Activated naive CD4-positive, alpha-beta T cell treated with anti-CD3 and anti-CD28 coated beads, Interleukin-2, amount 10 ng/mL, durations not matched to agents 7 days and 5 days (primary cell): ENCODE results near the gene EFR3B.

Source experiments
- CTCF ChIA-PET: fragments of 350-600 bp; sonication (Branson Sonifier 250); formaldehyde crosslinking; loops from one replicate; lab custom pipeline; 2021; ENCODE audit warnings: antibody characterized with exemption; lab: Charles Lee
- DNase-seq: peaks from one replicate; pipeline ENCODE4 v3.0.0-alpha.2; 2020
- H3K27ac Mint-ChIP-seq: one replicate; pipeline ENCODE4 v1.8.0; 2021; ENCODE audit warnings: mild to moderate bottlenecking, moderate library complexity, mixed read lengths
- H3K27me3 Mint-ChIP-seq: one replicate; pipeline ENCODE4 v1.8.0; 2021; ENCODE audit warnings: mild to moderate bottlenecking, mixed read lengths
- H3K36me3 Mint-ChIP-seq: one replicate; pipeline ENCODE4 v1.8.0; 2021; ENCODE audit warnings: mixed read lengths
- H3K4me1 Mint-ChIP-seq: one replicate; pipeline ENCODE4 v1.8.0; 2021; ENCODE audit warnings: mixed read lengths
- H3K4me3 Mint-ChIP-seq: one replicate; pipeline ENCODE4 v1.8.0; 2021; ENCODE audit warnings: mild to moderate bottlenecking, moderate library complexity, mixed read lengths
- H3K9me3 Mint-ChIP-seq: one replicate; pipeline ENCODE4 v1.8.0; 2021; ENCODE audit warnings: mixed read lengths

EFR3B gene

DNA sequence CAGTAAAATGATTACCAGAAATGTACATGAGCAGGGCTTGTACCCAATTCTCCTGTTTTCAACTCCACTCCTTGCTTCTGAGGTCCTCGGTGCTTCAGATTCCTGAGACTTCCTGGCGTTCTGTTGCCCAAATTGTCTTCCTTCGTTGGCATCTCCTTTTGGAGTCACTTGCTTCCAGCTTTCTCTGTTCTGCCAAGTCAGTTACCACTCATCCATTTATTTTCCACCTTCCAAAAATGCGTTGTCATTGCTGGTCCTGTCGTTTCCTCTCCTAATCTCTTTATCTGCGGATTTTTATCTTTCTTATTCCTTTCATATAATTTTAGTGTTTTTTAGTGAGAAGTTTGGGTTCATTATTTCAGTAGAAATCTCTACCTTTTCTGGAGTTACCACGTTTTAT is 18.5 kb upstream of the EFR3B start:
- CTCF ChIA-PET = no interaction called here
- H3K27ac Mint-ChIP-seq = no peak overlapping the region
- H3K27me3 Mint-ChIP-seq = peaks cover 18% of the 10 kb centered on the region
- no peaks in the 10 kb centered on the region for H3K36me3 Mint-ChIP-seq
- no peak overlapping the region for H3K4me3 Mint-ChIP-seq
- DNase-seq = no peak
- H3K4me1 Mint-ChIP-seq = no peaks in the 10 kb centered on the region
- H3K9me3 Mint-ChIP-seq = no peaks in the 10 kb centered on the region

GRCh38 chr2:25025229-25026007 is 16.5 kb upstream of the EFR3B start:
- no peak overlapping the region for H3K27ac Mint-ChIP-seq
- H3K4me3 Mint-ChIP-seq = no peak overlapping the region
- H3K36me3 Mint-ChIP-seq = no peaks in the 10 kb centered on the region
- no peak for DNase-seq
- peaks cover 18% of the 10 kb centered on the region for H3K27me3 Mint-ChIP-seq
- no peaks in the 10 kb centered on the region for H3K9me3 Mint-ChIP-seq
- CTCF ChIA-PET = interaction anchor here (0.6 kb wide), 1 partner anchor 16 kb away, joined by 4 read pairs; no protein-coding TSS in a partner anchor
- no peaks in the 10 kb centered on the region for H3K4me1 Mint-ChIP-seq

DNA sequence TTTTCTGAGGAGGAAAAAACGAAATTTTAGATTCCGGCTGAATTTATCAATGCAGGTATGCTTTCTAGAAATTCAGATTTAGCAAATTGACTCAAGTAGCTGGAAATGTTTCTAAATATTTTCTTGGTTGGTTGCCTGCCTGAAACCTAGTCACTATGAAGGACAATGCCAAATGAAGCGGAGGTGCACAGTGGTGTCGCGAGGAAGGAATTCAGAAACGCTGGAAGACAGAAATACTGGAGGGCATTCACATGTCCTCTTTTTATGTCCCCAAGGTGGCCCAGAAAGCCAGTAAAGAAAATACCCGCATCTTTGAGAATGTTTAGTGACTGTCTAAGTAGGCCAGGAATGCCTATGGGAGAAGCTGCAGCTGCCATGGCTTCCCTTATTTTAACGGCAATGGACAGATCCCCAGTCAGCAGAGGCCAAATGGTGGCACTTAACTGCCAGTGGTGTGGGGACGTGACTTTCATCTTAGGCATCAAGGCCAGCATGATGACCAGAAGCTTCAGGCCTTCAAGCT is 15.8 kb upstream of the EFR3B start:
- Mint-ChIP-seq H3K36me3 (no peaks in the 10 kb centered on the region), H3K4me3 (no peak overlapping the region), H3K27me3 (peaks cover 18% of the 10 kb centered on the region), H3K9me3 (no peaks in the 10 kb centered on the region), H3K4me1 (no peaks in the 10 kb centered on the region), H3K27ac (no peak overlapping the region)
- DNase-seq = no peak
- CTCF ChIA-PET = no interaction called here

DNA sequence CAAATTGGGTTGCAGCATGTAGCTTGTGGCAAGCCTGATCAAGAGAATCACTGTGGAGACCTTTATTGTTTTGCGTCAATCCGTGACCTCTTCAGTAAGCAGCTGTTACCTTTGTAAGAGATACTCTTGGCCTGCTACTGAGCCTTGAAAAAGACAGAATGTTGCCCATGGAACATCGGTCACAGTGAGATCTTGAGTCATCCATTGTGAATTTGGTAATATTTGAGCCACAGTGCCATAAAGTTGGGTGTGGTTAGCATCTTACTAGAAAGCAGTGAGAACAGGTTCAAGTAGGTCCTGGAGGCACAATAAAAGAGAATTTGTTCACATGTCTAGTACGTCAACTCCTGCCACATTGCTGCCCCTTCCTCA is 12.7 kb upstream of the EFR3B start:
- CTCF ChIA-PET = interaction anchor here (1.0 kb wide), 1 partner anchor 63 kb away, joined by 3 read pairs; no protein-coding TSS in a partner anchor
- H3K9me3 Mint-ChIP-seq = no peaks in the 10 kb centered on the region
- no peaks in the 10 kb centered on the region for H3K4me1 Mint-ChIP-seq
- H3K27ac Mint-ChIP-seq = no peak overlapping the region
- no peak overlapping the region for H3K4me3 Mint-ChIP-seq
- H3K36me3 Mint-ChIP-seq = no peaks in the 10 kb centered on the region
- no peak for DNase-seq
- peaks cover 8% of the 10 kb centered on the region for H3K27me3 Mint-ChIP-seq

- Mint-ChIP-seq H3K4me1 (no peaks in the 10 kb centered on the region), H3K27ac (no peak overlapping the region), H3K9me3 (no peaks in the 10 kb centered on the region), H3K27me3 (peaks cover 8% of the 10 kb centered on the region), H3K4me3 (no peak overlapping the region), H3K36me3 (no peaks in the 10 kb centered on the region)
- CTCF ChIA-PET = no interaction called here
- no peak for DNase-seq
Observed at GRCh38 chr2:25030702-25031101, 11.2 kb upstream of the EFR3B start.

- no peaks in the 10 kb centered on the region for H3K4me1 Mint-ChIP-seq
- no peaks in the 10 kb centered on the region for H3K36me3 Mint-ChIP-seq
- H3K27ac Mint-ChIP-seq = no peak overlapping the region
- H3K9me3 Mint-ChIP-seq = no peaks in the 10 kb centered on the region
- no peak overlapping the region for H3K4me3 Mint-ChIP-seq
- peaks cover 16% of the 10 kb centered on the region for H3K27me3 Mint-ChIP-seq
- CTCF ChIA-PET = no interaction called here
- DNase-seq = no peak
Observed at GRCh38 chr2:25032094-25032493, 9.8 kb upstream of the EFR3B start.

DNA sequence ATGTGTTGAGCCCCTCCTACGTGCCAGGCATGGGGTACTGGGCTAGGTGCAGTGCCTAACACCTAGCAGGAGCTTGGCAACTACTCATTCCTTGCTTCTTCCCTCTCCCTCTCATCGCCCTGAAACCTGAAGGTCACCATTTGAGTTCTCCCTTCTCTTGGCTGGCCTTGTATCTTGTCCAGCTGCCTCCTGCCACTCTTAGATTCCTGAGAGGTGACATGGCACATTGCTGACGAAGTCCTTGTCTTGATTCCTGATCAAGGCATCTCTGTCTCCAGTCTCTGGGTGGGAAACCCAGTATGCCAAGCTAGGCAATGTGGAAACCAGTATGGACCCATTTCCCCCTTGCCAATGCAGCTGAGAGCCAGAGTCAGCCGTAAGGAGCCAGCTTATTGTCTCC is 9.0 kb upstream of the EFR3B start:
- CTCF ChIA-PET = no interaction called here
- DNase-seq = no peak
- Mint-ChIP-seq H3K9me3 (no peaks in the 10 kb centered on the region), H3K27me3 (peaks cover 16% of the 10 kb centered on the region), H3K27ac (no peak overlapping the region), H3K4me1 (peaks cover 2% of the 10 kb centered on the region), H3K36me3 (no peaks in the 10 kb centered on the region), H3K4me3 (no peak overlapping the region)

DNA sequence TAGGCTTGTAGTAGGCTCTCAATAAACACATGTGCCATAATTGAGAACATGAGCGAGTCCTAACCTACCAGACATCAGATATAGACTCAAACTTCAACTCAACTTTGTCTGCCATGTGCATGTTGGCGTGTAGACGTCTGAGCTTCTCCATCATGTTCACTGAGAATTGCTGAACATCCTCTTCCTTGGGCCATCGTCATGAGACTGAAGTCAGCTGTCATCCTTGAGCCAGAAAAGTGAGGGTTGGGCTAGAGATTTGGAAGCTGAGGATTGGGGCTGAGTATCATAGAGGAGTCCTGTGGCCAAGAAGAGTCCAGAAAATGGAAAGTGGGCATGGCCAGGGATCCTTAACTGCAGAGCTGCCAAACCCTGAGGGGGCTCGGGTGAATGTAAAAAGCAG is 7.8 kb upstream of the EFR3B start:
- no peaks in the 10 kb centered on the region for H3K9me3 Mint-ChIP-seq
- CTCF ChIA-PET = no interaction called here
- H3K4me3 Mint-ChIP-seq = no peak overlapping the region
- no peak overlapping the region for H3K27ac Mint-ChIP-seq
- no peaks in the 10 kb centered on the region for H3K36me3 Mint-ChIP-seq
- peaks cover 23% of the 10 kb centered on the region for H3K27me3 Mint-ChIP-seq
- DNase-seq = no peak
- H3K4me1 Mint-ChIP-seq = peaks cover 2% of the 10 kb centered on the region

GRCh38 chr2:25035537-25036220 is 6.2 kb upstream of the EFR3B start:
- CTCF ChIA-PET = no interaction called here
- Mint-ChIP-seq H3K9me3 (no peaks in the 10 kb centered on the region), H3K27me3 (peaks cover 31% of the 10 kb centered on the region), H3K4me3 (no peak overlapping the region), H3K4me1 (peaks cover 6% of the 10 kb centered on the region), H3K36me3 (no peaks in the 10 kb centered on the region), H3K27ac (no peak overlapping the region)
- DNase-seq = no peak

DNA sequence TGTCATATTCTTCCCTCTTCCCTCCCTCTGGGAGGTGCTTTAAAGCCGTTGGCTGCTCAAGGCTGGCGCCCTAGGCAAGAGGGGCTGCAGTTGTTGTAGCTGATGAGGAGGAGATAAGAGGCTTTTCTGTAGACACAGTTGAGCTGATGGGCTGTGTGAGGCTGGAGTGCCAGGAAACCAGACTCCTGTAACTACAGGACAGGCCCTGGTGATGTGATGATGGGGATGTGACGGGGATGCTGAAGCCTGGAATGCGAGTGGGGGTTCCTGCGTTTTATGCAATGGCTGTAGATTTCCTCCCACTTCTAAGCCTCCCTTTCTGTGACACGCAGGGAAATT is 5.7 kb upstream of the EFR3B start:
- no peak overlapping the region for H3K27ac Mint-ChIP-seq
- CTCF ChIA-PET = no interaction called here
- no peak overlapping the region for H3K4me3 Mint-ChIP-seq

DNA sequence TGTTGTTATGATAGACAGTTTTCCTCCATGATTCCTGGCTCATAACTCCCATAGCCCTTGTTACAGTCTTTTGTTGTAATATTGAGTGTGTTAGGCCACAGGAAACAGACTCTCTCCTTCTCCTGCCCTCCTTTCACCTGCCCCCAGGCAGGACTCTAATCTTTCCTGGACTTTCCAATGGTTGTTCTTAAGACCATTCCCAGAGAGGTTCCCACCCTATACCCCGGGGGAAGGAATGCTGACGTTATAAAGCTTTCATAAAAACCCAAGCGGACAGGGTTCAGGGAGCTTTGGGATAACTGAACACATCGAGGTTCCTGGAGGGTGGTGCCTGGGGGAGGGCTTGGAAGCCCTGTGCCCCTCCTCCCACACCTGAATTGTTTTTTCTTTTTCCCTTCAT is 2.8 kb upstream of the EFR3B start:
- DNase-seq = no peak
- Mint-ChIP-seq H3K36me3 (no peaks in the 10 kb centered on the region), H3K9me3 (no peaks in the 10 kb centered on the region), H3K4me3 (no peak overlapping the region), H3K27me3 (peaks cover 62% of the 10 kb centered on the region), H3K4me1 (peaks cover 25% of the 10 kb centered on the region), H3K27ac (no peak overlapping the region)
- CTCF ChIA-PET = interaction anchor here (1.1 to 1.8 kb wide), 2 partner anchors 90 to 97 kb away, joined by 4 read pairs; no protein-coding TSS in a partner anchor

More for the DNA sequence above, 5.7 kb upstream of the EFR3B start:
- H3K4me1 Mint-ChIP-seq = peaks cover 8% of the 10 kb centered on the region
- H3K27me3 Mint-ChIP-seq = peaks cover 36% of the 10 kb centered on the region
- DNase-seq = no peak
- H3K36me3 Mint-ChIP-seq = no peaks in the 10 kb centered on the region
- H3K9me3 Mint-ChIP-seq = no peaks in the 10 kb centered on the region

- CTCF ChIA-PET = interaction anchor here (0.6 kb wide), 1 partner anchor 16 kb away, joined by 4 read pairs; no protein-coding TSS in a partner anchor
- Mint-ChIP-seq H3K36me3 (no peaks in the 10 kb centered on the region), H3K4me3 (peak overlapping the region; percentile 55), H3K27ac (no peak overlapping the region), H3K27me3 (peaks cover 68% of the 10 kb centered on the region), H3K9me3 (no peaks in the 10 kb centered on the region), H3K4me1 (peaks cover 31% of the 10 kb centered on the region)
- peak; percentile 59 for DNase-seq
Observed at GRCh38 chr2:25041307-25041927, 459 bp upstream of the EFR3B start.

DNA sequence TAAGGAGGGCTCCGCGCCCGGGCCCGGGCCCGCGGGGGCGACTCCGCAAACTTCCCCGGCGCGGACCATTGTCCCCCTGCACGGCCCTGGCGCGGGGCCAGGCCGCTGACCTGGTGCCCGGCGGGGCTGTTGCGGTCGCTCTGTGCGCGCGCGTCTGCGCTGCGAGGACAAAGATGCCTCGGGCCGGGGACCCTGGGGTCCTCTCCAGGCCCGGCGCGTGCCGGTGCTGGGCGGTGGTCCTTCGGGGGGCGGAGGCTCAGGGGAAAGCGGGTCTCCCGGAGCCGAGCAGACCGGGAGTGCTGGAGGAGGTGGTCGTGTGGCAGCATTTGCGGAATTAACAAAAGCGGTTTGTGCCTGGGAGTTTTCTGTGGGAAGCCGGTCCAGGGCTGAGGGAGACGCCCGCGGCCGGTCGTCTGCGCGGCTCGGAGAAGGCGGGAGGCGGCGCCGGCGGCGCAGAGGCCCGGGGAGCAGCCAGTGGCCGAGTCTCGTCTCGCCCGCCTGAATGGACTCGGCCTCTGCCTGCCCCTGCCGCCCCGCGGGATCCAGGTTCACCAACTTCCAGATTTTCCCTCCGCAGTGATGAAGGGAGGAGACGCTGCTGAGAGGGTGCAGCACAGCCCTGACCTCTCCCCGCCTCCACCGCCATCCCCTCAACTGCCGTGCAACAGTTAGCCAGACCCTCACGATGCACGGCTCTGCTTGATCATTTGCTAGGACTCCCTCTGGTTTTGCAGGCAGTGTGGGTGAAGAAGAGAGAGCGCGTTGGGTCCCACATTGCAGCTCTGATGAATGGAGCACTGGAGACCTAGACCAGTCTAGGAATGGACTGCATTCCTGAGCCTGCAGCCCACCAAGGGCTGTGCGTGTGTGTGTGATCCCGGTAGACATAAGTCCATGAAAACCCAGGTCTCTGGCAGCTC is 705 bp downstream of the EFR3B start:
- peaks cover 76% of the 10 kb centered on the region for H3K27me3 Mint-ChIP-seq
- CTCF ChIA-PET = interaction anchor here (0.8 kb wide), 1 partner anchor 67 kb away, joined by 4 read pairs; no protein-coding TSS in a partner anchor
- peaks cover 31% of the 10 kb centered on the region for H3K4me1 Mint-ChIP-seq

More for the DNA sequence above, 705 bp downstream of the EFR3B start:
- H3K4me3 Mint-ChIP-seq = peak overlapping the region; percentile 75
- no peak overlapping the region for H3K27ac Mint-ChIP-seq
- H3K36me3 Mint-ChIP-seq = no peaks in the 10 kb centered on the region
- H3K9me3 Mint-ChIP-seq = no peaks in the 10 kb centered on the region
- peak; percentile 36 for DNase-seq
